Measurements from ENCODE around the gene INMT. TPM values are rescaled to one million over a fixed set of nuclear protein-coding genes. Genes with fewer than 3 reads are reported as not detected.

INMT gene
- total RNA-seq, 1 donor from 2014 or later, result 3.4 TPM

GRCh38 chr7:30741289-30741688 lies 10.6 kb upstream of the INMT start:
- Mint-ChIP-seq H3K4me3 (no peak overlapping the region), H3K27ac (no peak overlapping the region), H3K36me3 (no peaks in the 10 kb centered on the region), H3K9me3 (no peaks in the 10 kb centered on the region), H3K27me3 (ENCODE audit: low read depth) (peaks cover 19% of the 10 kb centered on the region), H3K4me1 (peaks cover 5% of the 10 kb centered on the region)
- no peak for DNase-seq (ENCODE audit: low spot score in 2 of 2, unreplicated experiment in 2 of 2)
- TF ChIP-seq CTCF (IDR thresholded peaks at IDR 0.05; ENCODE audit: unreplicated experiment), result no peak

GRCh38 chr7:30743371-30744074 lies 8.4 kb upstream of the INMT start:
- no peaks in the 10 kb centered on the region for H3K36me3 Mint-ChIP-seq
- H3K4me1 Mint-ChIP-seq, result peaks cover 5% of the 10 kb centered on the region
- no peak overlapping the region for H3K27ac Mint-ChIP-seq
- no peak for DNase-seq (ENCODE audit: low spot score in 2 of 2, unreplicated experiment in 2 of 2)
- H3K9me3 Mint-ChIP-seq, result no peaks in the 10 kb centered on the region
- H3K4me3 Mint-ChIP-seq, result no peak overlapping the region
- TF ChIP-seq CTCF (IDR thresholded peaks at IDR 0.05; ENCODE audit: unreplicated experiment), result no peak
- peaks cover 4% of the 10 kb centered on the region for H3K27me3 Mint-ChIP-seq (ENCODE audit: low read depth)

GRCh38 chr7:30744075-30744417 lies 7.9 kb upstream of the INMT start:
- DNase-seq (ENCODE audit: low spot score in 2 of 2, unreplicated experiment in 2 of 2), result no peak
- no peak overlapping the region for H3K4me3 Mint-ChIP-seq
- H3K27ac Mint-ChIP-seq, result no peak overlapping the region
- peaks cover 5% of the 10 kb centered on the region for H3K4me1 Mint-ChIP-seq
- no peak for TF ChIP-seq CTCF (IDR thresholded peaks at IDR 0.05; ENCODE audit: unreplicated experiment)
- H3K9me3 Mint-ChIP-seq, result no peaks in the 10 kb centered on the region
- H3K27me3 Mint-ChIP-seq (ENCODE audit: low read depth), result no peaks in the 10 kb centered on the region
- H3K36me3 Mint-ChIP-seq, result no peaks in the 10 kb centered on the region

GRCh38 chr7:30745261-30745941 lies 6.5 kb upstream of the INMT start:
- Mint-ChIP-seq H3K9me3 (peaks cover 6% of the 10 kb centered on the region), H3K27ac (peak overlapping the region; percentile 81), H3K4me1 (peaks cover 5% of the 10 kb centered on the region), H3K4me3 (no peak overlapping the region), H3K27me3 (ENCODE audit: low read depth) (no peaks in the 10 kb centered on the region), H3K36me3 (peaks cover 2% of the 10 kb centered on the region)
- TF ChIP-seq CTCF (IDR thresholded peaks at IDR 0.05; ENCODE audit: unreplicated experiment), result no peak
- DNase-seq (ENCODE audit: low spot score in 2 of 2, unreplicated experiment in 2 of 2), result no peak

- no peaks in the 10 kb centered on the region for H3K27me3 Mint-ChIP-seq (ENCODE audit: low read depth)
- H3K9me3 Mint-ChIP-seq, result peaks cover 16% of the 10 kb centered on the region
- TF ChIP-seq CTCF (IDR thresholded peaks at IDR 0.05; ENCODE audit: unreplicated experiment), result no peak
- no peak overlapping the region for H3K4me3 Mint-ChIP-seq
- no peak for DNase-seq (ENCODE audit: low spot score in 2 of 2, unreplicated experiment in 2 of 2)
- H3K4me1 Mint-ChIP-seq, result peaks cover 8% of the 10 kb centered on the region
- H3K27ac Mint-ChIP-seq, result no peak overlapping the region
- H3K36me3 Mint-ChIP-seq, result peaks cover 2% of the 10 kb centered on the region
Measured at GRCh38 chr7:30750010-30750409, 1.9 kb upstream of the INMT start.
